DOHH2 (cell line): ENCODE data around the gene DHH.
A peak's percentile ranks its signal among the peaks of the same experiment; 100 is the strongest.
"Not testable (repeated sequence)": the region's sequence is repeated elsewhere in the genome, so short reads cannot be mapped to it uniquely, and the experiment has no call there.

Source experiments
- H3F3A ChIP-seq: fragments of 200-600 bp; sonication (generic), shearing (Covaris generic); 2 replicates; pipeline ENCODE4 v1.6.0; 2016; ENCODE audit warnings: antibody characterized with exemption, mild to moderate bottlenecking; ENCODE audit not compliant: control insufficient read depth, insufficient read depth
- H3K27ac ChIP-seq: fragments of 200-600 bp; sonication (generic); 2 replicates; pipeline ENCODE4 v1.5.1; 2014; ENCODE audit warnings: low read depth, mild to moderate bottlenecking, low read length, moderate library complexity
- H3K27me3 ChIP-seq: fragments of 200-600 bp; sonication (generic); 2 replicates; pipeline ENCODE4 v1.6.1; 2014; ENCODE audit warnings: mild to moderate bottlenecking, low read length, mixed read lengths; ENCODE audit not compliant: control insufficient read depth
- H3K36me3 ChIP-seq: fragments of 200-600 bp; sonication (generic); 2 replicates; pipeline ENCODE4 v1.6.1; 2014; ENCODE audit warnings: mild to moderate bottlenecking, low read length, moderate library complexity, mixed read lengths; ENCODE audit not compliant: control insufficient read depth
- H3K4me1 ChIP-seq: fragments of 200-600 bp; sonication (generic); 2 replicates; pipeline ENCODE4 v1.6.1; 2014; ENCODE audit warnings: mild to moderate bottlenecking, low read length, mixed read lengths; ENCODE audit not compliant: control insufficient read depth
- H3K4me2 ChIP-seq: fragments of 200-600 bp; sonication (generic); 2 replicates; pipeline ENCODE4 v1.6.0; 2014; ENCODE audit warnings: mild to moderate bottlenecking, low read length, moderate library complexity
- H3K4me3 ChIP-seq: fragments of 200-600 bp; sonication (generic); 2 replicates; pipeline ENCODE4 v1.5.1; 2014; ENCODE audit warnings: mild to moderate bottlenecking, low read length, mixed read lengths
- H3K79me2 ChIP-seq: fragments of 200-600 bp; sonication (generic); 2 replicates; pipeline ENCODE4 v1.6.1; 2014; ENCODE audit warnings: mild to moderate bottlenecking, low read length, mixed read lengths; ENCODE audit not compliant: control insufficient read depth
- H3K9me2 ChIP-seq: fragments of 200-600 bp; sonication (generic); replicated peaks from 2 replicates; pipeline ENCODE4 v1.6.1; 2014; ENCODE audit warnings: mild to moderate bottlenecking, low read length, mixed read lengths; ENCODE audit not compliant: control insufficient read depth
- H3K9me3 ChIP-seq: fragments of 200-600 bp; sonication (generic); 2 replicates; pipeline ENCODE4 v1.6.1; 2014; ENCODE audit warnings: antibody characterized with exemption, low read length, mixed read lengths; ENCODE audit not compliant: control insufficient read depth, insufficient read depth
- H4K20me1 ChIP-seq: fragments of 200-600 bp; sonication (generic); 2 replicates; pipeline ENCODE4 v1.6.0; 2014; ENCODE audit warnings: low read depth, mild to moderate bottlenecking, antibody characterized with exemption, low read length, moderate library complexity; ENCODE audit not compliant: control insufficient read depth, insufficient read depth
- CTCF ChIP-seq: fragments of 200-600 bp; sonication (generic); IDR thresholded peaks from one replicate; pipeline ENCODE4 v1.5.1; 2014; ENCODE audit warnings: antibody characterized with exemption, mild to moderate bottlenecking, low read depth, low read length; ENCODE audit not compliant: poor library complexity, severe bottlenecking
- EZH2phosphoT487 ChIP-seq: fragments of 200-600 bp; sonication (generic); IDR thresholded peaks from 2 replicates; pipeline ENCODE4 v1.6.1; 2017; ENCODE audit warnings: borderline replicate concordance, mild to moderate bottlenecking, antibody characterized with exemption, low read length, moderate library complexity, mixed read lengths

DHH gene

GRCh38 chr12:49130151-49131050 is 35.8 kb upstream of the DHH start:
- TF ChIP-seq EZH2phosphoT487 (no peak), CTCF (peak; percentile 98)
- H4K20me1 ChIP-seq = peaks cover 14% of the 10 kb centered on the region
- peak overlapping the region; percentile 94 for H3K4me2 ChIP-seq
- H3K9me3 ChIP-seq = no peaks in the 10 kb centered on the region
- peaks cover 37% of the 10 kb centered on the region for H3K4me1 ChIP-seq
- peaks cover 67% of the 10 kb centered on the region for H3F3A ChIP-seq
- H3K27me3 ChIP-seq = peaks cover 2% of the 10 kb centered on the region; the same call in 1 of the 2 replicates
- peak overlapping the region; percentile 100 for H3K27ac ChIP-seq
- peaks cover 55% of the 10 kb centered on the region for H3K79me2 ChIP-seq
- peak overlapping the region; percentile 99 for H3K4me3 ChIP-seq
- H3K36me3 ChIP-seq = peaks cover 42% of the 10 kb centered on the region
- H3K9me2 ChIP-seq = no peaks in the 10 kb centered on the region

GRCh38 chr12:49129332-49130150 is 34.9 kb upstream of the DHH start:
- H3K4me3 ChIP-seq = peak overlapping the region; percentile 99
- peak overlapping the region; percentile 94 for H3K4me2 ChIP-seq
- peaks cover 33% of the 10 kb centered on the region for H3K4me1 ChIP-seq
- TF ChIP-seq CTCF (no peak), EZH2phosphoT487 (no peak)
- H3K27me3 ChIP-seq = peaks cover 2% of the 10 kb centered on the region; the same call in 1 of the 2 replicates
- H4K20me1 ChIP-seq = peaks cover 14% of the 10 kb centered on the region
- peaks cover 68% of the 10 kb centered on the region for H3F3A ChIP-seq
- no peaks in the 10 kb centered on the region for H3K9me3 ChIP-seq
- H3K27ac ChIP-seq = peak overlapping the region; percentile 100
- no peaks in the 10 kb centered on the region for H3K9me2 ChIP-seq
- H3K79me2 ChIP-seq = peaks cover 50% of the 10 kb centered on the region
- H3K36me3 ChIP-seq = peaks cover 42% of the 10 kb centered on the region

GRCh38 chr12:49127971-49128370 is 33.4 kb upstream of the DHH start:
- Histone ChIP-seq H4K20me1 (peaks cover 14% of the 10 kb centered on the region), H3K4me1 (peaks cover 21% of the 10 kb centered on the region), H3K36me3 (peaks cover 41% of the 10 kb centered on the region), H3K79me2 (peaks cover 37% of the 10 kb centered on the region), H3F3A (peaks cover 62% of the 10 kb centered on the region)
- not testable (repeated sequence) for H3K27me3 ChIP-seq, H3K4me3 ChIP-seq, H3K4me2 ChIP-seq, H3K27ac ChIP-seq, H3K9me2 ChIP-seq, H3K9me3 ChIP-seq
